GM21723 (cell line): Measurements from ENCODE around the gene TBC1D24.

Experiments used
- ATAC-seq: cut with Tn5 transposase; IDR thresholded peaks from one replicate; pipeline ENCODE4 v1.9.1; 2021; ENCODE audit warnings: mild to moderate bottlenecking, moderate library complexity; ENCODE audit not compliant: unreplicated experiment

Gene TBC1D24

DNA sequence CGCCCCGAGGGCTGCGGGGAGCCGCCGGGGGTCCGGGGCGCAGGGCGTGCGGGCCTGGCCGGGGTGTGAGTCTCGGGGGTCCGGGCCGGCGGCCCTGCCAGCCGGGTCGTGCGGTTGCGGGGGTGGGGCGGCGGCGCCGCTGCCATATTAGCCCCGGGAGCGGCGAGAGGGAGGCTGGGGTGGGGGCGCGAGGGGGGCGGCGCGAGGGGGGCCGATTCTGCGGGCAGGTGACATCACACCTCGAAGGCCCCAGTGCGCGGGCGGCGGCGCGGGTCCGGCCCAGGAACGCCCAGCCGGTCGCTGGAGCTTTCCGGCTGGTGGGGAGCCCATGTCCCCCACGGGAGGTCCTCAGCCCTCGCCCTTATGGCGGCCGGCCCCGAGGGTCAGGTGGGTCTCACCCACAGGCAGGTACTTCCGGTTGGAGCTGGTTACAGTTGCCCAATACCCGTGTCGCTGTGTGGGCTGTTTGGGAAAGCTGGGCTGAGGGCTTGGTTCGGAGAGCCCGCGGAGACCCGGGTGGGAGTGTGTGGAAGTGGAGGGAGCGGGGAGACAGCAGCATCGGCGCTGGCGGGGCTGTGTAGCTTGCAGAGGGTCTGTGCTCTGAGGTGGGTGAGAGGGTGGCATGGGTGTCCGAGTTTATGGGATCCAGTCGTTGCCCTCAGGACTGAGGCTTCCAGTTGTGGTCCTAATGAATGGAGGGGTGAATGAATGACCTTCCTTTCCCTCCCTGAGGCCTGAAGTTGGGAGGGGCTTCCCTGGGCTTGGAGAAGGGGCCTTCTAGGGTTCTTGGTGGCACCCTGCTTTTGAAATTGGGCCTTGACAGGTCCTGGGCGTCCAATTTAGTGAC is 39.6 kb downstream of the TBC1D24 start:
- no peak for ATAC-seq

- ATAC-seq = no peak
Observed at GRCh38 chr16:2515180-2515851, 40.4 kb downstream of the TBC1D24 start.

DNA sequence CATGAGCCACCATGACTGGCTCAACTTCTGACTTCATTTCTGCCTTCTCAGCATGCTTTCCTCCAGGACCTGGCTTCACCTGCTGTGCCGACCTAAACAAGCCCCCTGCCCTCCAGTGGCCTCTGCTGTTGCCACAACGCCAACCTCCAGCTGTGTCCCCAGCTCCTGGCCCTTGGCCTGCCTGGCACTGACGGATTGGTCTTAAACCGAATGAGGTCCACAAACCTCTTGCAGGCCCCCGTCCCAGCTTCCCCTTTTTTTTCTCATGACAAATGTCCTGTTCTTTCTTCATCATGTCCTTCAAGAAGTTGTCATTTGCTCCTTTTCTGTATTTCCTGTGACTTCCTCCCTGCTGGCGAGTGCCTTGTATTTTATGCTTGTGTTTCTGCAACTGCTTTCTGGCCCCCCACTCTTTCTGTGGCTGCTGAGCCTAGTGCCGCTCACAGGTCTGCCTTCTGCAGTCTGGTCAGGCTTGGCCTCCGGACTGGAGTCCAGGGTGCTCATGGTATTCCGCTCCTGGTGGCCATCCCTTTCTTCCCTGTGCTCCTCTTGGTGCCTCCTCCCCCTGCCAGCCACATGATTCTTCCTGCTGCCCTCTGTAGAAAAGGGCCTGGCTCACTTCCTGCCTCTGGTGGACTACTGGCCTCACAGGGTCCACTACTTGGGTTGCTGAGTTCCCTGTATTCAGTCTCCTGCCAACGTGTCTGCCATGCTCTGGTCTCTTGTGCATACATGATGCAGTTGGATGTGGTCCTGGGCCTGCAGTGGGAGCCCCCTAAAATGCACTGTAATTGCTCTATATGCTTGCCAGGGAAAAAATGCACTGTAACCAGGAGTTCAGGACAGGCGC is 41.7 kb downstream of the TBC1D24 start:
- no peak for ATAC-seq

DNA sequence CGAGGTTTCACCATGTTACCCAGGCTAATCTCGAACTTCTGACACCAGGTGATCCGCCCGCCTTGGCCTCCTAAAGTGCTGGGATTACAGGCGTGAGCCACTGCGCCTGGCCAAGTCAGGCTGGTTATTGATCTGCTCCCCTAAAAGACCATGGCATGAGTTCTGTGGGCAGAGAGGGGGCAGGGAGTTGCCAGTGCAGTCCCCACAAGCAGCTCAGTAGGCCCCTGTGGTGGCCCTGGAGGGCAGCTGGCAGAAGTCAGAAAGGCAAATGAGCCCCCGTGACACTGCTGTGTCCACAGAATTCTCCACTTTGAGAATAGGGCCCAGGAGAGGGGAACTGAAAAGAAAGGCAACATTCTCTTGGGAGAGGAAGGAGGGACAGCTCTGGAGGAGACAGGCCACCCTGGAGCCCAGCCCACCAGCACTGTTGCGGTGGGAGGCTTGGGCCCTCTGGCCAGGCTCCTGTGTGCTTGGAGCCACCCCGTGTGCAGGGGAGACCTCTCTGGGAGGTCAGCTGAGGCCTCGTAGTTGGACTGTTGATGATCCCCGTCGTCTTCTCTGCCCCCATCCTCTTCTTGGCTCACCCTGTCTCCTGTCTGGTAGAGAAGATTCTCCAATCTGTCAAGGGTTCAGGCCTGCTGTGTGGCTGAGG is 43.2 kb downstream of the TBC1D24 start:
- no peak for ATAC-seq

DNA sequence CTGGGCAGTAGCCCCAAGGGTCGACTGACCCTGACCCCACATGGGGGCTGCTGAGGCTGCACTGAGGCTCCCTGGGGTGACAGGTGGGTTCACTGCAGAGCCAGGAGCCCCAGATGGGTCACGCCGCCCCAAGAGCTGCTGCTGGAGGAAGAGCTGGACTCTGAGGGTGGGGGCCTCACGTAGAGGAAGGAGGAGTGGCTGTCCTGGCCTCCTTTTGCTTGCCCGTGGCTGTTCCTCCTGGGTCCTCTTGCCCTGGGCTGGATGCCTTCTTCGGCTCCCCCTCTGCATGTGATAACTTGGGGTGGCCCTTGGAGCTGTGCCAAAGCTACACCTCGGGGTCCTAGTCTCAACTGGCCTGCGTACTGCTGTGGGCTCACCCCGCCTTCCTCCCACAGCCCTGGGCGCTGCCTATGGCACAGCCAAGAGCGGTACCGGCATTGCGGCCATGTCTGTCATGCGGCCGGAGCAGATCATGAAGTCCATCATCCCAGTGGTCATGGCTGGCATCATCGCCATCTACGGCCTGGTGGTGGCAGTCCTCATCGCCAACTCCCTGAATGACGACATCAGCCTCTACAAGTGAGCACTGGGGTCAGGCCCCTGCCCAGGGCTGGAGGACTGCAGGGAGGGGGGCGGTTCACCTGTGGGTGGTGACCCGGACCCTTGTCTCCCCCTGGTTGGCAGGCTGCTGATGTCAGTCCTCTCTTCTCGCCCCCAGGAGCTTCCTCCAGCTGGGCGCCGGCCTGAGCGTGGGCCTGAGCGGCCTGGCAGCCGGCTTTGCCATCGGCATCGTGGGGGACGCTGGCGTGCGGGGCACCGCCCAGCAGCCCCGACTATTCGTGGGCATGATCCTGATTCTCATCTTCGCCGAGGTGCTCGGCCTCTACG is 44.1 kb downstream of the TBC1D24 start:
- ATAC-seq = no peak

DNA sequence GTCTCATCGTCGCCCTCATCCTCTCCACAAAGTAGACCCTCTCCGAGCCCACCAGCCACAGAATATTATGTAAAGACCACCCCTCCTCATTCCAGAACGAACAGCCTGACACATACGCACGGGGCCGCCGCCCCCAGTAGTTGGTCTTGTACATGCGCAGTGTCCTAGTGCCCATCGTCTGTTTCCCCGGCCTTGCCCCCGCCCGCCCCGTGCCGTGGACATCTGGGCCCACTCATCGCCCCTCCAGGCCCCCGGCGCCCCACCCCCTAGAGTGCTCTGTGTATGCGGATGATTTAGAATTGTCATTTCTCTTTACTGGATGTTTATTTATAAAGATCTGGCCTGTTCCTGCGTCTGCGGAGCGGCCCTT is 44.8 kb downstream of the TBC1D24 start:
- no peak for ATAC-seq

GRCh38 chr16:2520097-2520783 is 45.3 kb downstream of the TBC1D24 start, which contains the start of gene AMDHD2:
TSS of gene AMDHD2 (plus strand) at chr16:2520371. CDS start at chr16:2520459, 88 bp downstream.
- ATAC-seq = peak; percentile 39

- peak; percentile 19 for ATAC-seq
Observed at GRCh38 chr16:2520784-2521531, 46.0 kb downstream of the TBC1D24 start.

DNA sequence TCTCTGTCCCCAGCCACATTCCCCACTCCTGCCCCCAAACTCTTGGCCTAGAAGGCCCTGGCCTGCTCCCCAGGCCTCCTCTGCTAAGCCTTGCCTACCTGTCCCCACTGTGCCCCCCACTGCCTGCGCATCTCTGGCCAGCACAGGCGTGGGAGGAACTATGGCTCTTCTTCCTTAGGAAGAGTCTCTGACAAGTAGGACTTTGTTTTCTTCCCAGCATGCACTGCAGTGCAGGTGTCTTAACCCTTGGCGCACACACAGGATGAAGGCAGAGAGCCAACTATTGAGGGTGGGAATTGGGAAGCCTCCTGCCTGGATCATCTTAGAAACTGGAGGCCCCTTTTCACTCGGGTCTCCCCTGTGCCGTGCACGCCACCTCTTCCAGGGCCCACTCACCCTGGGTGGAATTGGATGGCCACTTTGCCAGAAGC is 48.9 kb downstream of the TBC1D24 start:
- no peak for ATAC-seq

GRCh38 chr16:2524339-2524938 is 49.5 kb downstream of the TBC1D24 start:
- no peak for ATAC-seq

DNA sequence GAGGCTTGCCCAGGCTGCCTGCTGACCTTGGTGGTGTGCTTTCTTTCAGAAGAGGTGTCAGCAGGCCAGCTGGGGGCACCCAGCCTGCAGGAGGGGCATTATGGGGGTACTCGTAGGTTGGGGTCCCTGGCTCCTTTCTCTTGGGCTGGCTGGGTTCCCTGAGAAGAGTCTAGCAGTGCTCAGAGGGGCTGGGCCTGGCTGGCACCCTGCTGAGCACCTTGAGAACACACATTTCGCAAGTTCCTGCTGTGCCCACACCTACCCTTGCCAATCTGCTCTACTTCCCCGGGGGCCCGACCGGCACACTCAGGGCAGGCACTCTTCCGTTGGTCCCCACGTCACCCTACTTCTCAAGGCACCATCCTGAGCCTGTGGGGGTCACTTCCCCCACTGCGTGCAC is 51.2 kb downstream of the TBC1D24 start:
- no peak for ATAC-seq

GRCh38 chr16:2527071-2527783 is 52.3 kb downstream of the TBC1D24 start:
- ATAC-seq = no peak

GRCh38 chr16:2527784-2528100 is 52.8 kb downstream of the TBC1D24 start:
- no peak for ATAC-seq

GRCh38 chr16:2528161-2529060 is 53.5 kb downstream of the TBC1D24 start:
- no peak for ATAC-seq

GRCh38 chr16:2529061-2529931 is 54.4 kb downstream of the TBC1D24 start:
- ATAC-seq = no peak
